Kidney glomerular epithelial cell (primary cell): ENCODE measurements around the gene CD300A.
"Not testable (repeated sequence)": the region's sequence is repeated elsewhere in the genome, so short reads cannot be mapped to it uniquely, and the experiment has no call there.

Experiments
- DNase-seq: peaks from one replicate; lab custom pipeline; 2025; lab: John Stamatoyannopoulos, UW

The CD300A gene

GRCh38 chr17:74518413-74518981 lies 52.1 kb downstream of the CD300A start:
- DNase-seq: not testable (repeated sequence)

- DNase-seq: no peak
Measured at GRCh38 chr17:74520016-74520434, 53.6 kb downstream of the CD300A start.

GRCh38 chr17:74520790-74521480 lies 54.5 kb downstream of the CD300A start:
- no peak for DNase-seq

- no peak for DNase-seq
Measured at GRCh38 chr17:74521701-74522201, 55.3 kb downstream of the CD300A start.

DNA sequence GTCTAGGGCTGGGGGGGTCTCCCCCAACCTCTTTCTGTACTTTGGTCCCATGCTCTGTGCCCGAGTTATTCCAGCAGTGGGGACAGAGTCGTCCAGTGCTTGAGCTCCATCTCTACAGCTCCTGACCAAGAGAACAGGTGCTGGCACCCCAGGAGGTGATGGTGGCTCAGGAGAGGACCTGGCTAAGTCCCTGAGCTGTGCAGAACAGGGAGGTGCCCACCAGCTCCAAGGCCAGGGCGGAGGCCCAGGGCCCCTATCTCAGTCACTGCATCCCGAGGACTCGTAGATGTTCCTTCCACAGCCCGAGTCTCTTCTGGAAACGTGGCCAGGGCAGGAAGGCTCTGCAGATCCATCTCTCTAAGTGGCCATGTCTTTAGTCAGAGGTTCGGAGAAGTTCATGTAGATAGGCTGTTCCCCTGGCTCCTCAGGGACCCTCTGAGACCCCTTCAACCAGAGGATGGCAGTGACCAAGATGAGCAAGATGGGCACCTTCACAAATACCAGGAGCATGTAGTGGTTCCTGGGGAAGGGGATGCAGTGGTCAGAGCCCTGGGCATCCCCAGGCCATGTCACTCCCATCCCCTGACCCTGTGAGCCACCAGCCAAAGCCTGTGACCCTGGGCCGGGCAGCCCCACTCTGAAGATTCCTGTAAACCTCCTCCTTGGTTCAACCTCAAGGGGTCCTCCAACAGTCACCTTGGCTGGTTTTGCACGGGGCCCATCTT lies 56.1 kb downstream of the CD300A start:
- no peak for DNase-seq

- DNase-seq: no peak
Measured at GRCh38 chr17:74523308-74523707, 56.9 kb downstream of the CD300A start.

- no peak for DNase-seq
Measured at GRCh38 chr17:74524653-74525464, 58.4 kb downstream of the CD300A start.

DNA sequence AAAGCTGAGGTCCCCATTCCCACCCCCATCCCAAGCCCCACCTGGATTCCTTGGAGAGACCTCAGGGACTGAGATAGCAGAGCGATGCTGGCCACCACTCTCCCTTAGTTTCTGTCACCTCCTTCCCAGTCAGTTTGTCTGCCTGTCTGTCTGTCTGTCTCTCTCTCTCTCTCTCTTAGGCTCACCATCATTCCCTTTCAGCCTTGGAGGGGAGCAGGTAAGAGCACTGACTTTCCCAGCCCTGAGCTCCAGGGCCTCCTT lies 59.0 kb downstream of the CD300A start:
- DNase-seq: no peak

- no peak for DNase-seq
Measured at GRCh38 chr17:74525781-74526288, 59.4 kb downstream of the CD300A start.

GRCh38 chr17:74526681-74527080 lies 60.2 kb downstream of the CD300A start:
- DNase-seq: no peak

GRCh38 chr17:74527081-74527480 lies 60.6 kb downstream of the CD300A start:
- DNase-seq: no peak

GRCh38 chr17:74527756-74528155 lies 61.3 kb downstream of the CD300A start:
- DNase-seq: no peak

DNA sequence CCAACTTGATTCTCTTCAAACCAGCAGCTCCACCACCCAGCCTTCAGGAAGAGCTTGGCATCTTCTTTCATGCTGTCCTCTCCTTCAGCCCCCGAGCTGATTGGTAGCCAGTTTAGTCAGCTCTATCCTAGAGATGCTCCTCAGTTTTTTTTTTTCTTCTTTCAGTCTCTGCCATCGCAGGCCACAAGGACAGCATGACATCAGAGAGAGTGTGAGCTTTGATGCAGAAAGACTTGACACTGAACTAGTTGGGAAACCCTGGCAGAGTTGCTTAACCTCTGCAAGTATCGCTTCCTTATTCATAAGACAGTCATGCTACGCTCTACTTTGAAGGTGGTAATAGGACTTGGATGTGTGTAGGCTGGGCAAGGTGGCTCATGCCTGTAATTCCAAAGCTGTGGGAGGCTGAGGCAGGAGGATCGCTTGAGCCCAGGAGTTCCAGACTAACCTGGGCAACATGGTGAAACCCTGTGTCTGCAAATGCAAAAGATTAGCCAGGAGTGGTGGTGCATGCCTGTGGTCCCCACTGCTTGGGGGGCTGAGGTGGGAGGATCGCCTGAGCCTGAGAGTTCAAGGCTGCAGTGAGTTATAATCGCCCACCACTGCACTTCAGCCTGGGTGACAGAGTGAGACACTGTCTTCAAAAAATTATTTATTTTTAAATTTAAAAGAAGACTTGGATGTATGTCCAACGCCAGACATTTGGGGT lies 62.2 kb downstream of the CD300A start:
- no peak for DNase-seq

GRCh38 chr17:74529243-74529642 lies 62.8 kb downstream of the CD300A start:
- DNase-seq: no peak

DNA sequence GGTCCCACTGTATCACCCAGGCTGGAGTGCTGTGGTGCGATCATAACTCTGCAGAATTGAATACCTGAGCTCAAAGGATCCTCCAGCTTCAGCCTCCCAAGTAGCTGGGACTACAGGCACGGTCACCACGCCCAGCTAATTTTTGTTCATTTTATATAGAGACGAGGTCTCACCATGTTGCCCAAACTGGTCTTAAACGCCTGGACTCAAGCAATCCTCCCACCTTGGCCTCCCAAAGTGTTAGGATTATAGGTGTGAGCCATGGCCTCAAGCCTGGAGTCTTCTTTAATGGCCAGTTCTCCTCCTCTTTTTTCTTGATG lies 64.4 kb downstream of the CD300A start:
- DNase-seq: no peak

DNA sequence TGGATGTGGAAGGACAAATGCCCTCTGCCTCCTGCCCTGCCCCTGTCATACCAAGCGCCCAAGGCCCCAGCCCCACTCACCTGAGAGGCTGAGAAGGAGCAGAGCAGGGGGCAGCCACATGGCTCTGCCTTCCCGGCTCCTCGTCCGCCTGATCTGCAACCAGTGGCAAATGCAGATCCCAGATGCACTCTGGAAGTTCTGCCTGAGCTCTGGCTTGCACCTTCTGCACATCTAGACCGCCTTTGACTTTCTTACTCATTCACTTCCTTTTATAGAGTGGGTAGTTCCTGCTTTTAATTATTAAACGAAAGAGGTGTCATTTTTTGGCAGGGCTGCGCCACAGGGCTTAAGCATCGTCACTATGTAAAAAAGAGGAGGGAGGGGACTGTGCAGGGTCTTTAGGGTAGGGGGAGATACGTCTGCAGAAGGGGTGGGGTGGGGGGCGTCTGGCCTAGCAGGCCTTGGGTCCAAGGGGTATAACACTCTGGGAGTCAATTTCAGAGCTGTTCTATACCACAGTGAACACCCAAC lies 64.9 kb downstream of the CD300A start, which contains the start of gene CD300LB:
Gene CD300LB (minus strand): TSS at position 245 of the 531 bp plus-strand sequence. CDS start 125 bp downstream, at position 120.
- no peak for DNase-seq

DNA sequence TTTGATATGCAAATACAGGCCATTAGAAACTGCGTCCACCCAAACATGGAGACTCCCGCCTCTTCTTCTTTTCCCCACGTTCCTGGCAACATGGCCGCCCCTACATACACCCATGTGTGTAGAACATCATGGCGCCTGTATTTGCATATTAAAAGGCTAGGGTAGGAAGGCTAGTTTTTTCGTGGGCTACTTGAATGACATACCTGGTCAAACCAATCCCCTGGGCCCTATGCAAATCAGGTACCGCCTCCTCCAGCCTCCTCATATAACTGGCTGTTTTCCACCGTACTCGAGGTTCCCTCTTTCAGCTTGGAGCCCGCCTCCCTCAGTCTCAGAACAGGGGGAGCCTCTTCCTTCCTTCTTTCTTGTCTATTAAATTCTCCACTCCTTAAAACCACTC lies 65.7 kb downstream of the CD300A start:
- no peak for DNase-seq
